Calu3 (cell line): ENCODE data around the gene DYNC2H1. TPM values are rescaled to one million over a fixed set of nuclear protein-coding genes. Genes with fewer than 3 reads are reported as not detected.

ENCODE experiments used
- BruUV-seq: library from RNA; stranded (reverse); fragments of 400-500 nt; replicated peaks from 2 replicates; lab custom pipeline; 2021; lab: Mats Ljungman, UMichigan
- CTCF ChIA-PET: fragments of 300-600 bp; sonication (Branson Sonifier 250); formaldehyde crosslinking; loops from one replicate; lab custom pipeline; 2022; ENCODE audit warnings: antibody characterized with exemption; lab: Charles Lee
- DNase-seq: peaks from one replicate; pipeline ENCODE4 v3.0.0; 2022
- H3K27ac Mint-ChIP-seq: one replicate; pipeline ENCODE4 v1.8.0; 2022; ENCODE audit warnings: mixed read lengths; ENCODE audit not compliant: unreplicated experiment
- H3K27me3 Mint-ChIP-seq: one replicate; pipeline ENCODE4 v1.8.0; 2022; ENCODE audit warnings: mixed read lengths; ENCODE audit not compliant: unreplicated experiment
- H3K36me3 Mint-ChIP-seq: one replicate; pipeline ENCODE4 v1.8.0; 2022; ENCODE audit warnings: mild to moderate bottlenecking, moderate library complexity, mixed read lengths; ENCODE audit not compliant: insufficient read depth, unreplicated experiment
- H3K4me1 Mint-ChIP-seq: one replicate; pipeline ENCODE4 v1.8.0; 2022; ENCODE audit warnings: mild to moderate bottlenecking, low read depth, mixed read lengths; ENCODE audit not compliant: unreplicated experiment
- H3K4me3 Mint-ChIP-seq: one replicate; pipeline ENCODE4 v1.8.0; 2022; ENCODE audit warnings: mild to moderate bottlenecking, low read depth, moderate library complexity, mixed read lengths; ENCODE audit not compliant: unreplicated experiment
- H3K9me3 Mint-ChIP-seq: one replicate; pipeline ENCODE4 v1.8.0; 2022; ENCODE audit warnings: low read depth, mixed read lengths; ENCODE audit not compliant: unreplicated experiment
- CTCF ChIP-seq: fragments of 200-600 bp; IDR thresholded peaks from one replicate; pipeline ENCODE4 v1.8.0; 2022; ENCODE audit warnings: antibody characterized with exemption; ENCODE audit not compliant: unreplicated experiment
- intact Hi-C: fragments of 100-400 bp; cut with micrococcal nuclease; formaldehyde crosslinking; loops from one replicate; pipeline ENCODE4 v1.10.0; 2022; ENCODE audit not compliant: unreplicated experiment
- total RNA-seq: library from RNA; stranded (reverse); gene quantifications from 2 replicates; pipeline ENCODE4 v1.2.3, GENCODE V29; 2022

The DYNC2H1 gene
- total RNA-seq, 1 experiment from 2014 or later = 3.4 TPM

GRCh38 chr11:103488579-103488978, 379.4 kb downstream of the DYNC2H1 start:
- H3K4me3 Mint-ChIP-seq = no peak overlapping the region
- CTCF ChIA-PET = no interaction called here
- H3K27ac Mint-ChIP-seq = no peak overlapping the region
- H3K36me3 Mint-ChIP-seq = no peaks in the 10 kb centered on the region
- H3K4me1 Mint-ChIP-seq = no peaks in the 10 kb centered on the region
- H3K9me3 Mint-ChIP-seq = no peaks in the 10 kb centered on the region
- H3K27me3 Mint-ChIP-seq = no peaks in the 10 kb centered on the region
- BruUV-seq = no TSS peak
- intact Hi-C loops = no loop called here
- TF ChIP-seq CTCF = no peak
- DNase-seq = no peak

GRCh38 chr11:103491777-103492176, 382.6 kb downstream of the DYNC2H1 start:
- Mint-ChIP-seq H3K9me3 (no peaks in the 10 kb centered on the region), H3K27me3 (no peaks in the 10 kb centered on the region), H3K4me1 (no peaks in the 10 kb centered on the region), H3K27ac (no peak overlapping the region), H3K36me3 (no peaks in the 10 kb centered on the region), H3K4me3 (no peak overlapping the region)
- no peak for TF ChIP-seq CTCF
- no TSS peak for BruUV-seq
- CTCF ChIA-PET = no interaction called here
- DNase-seq = no peak
- intact Hi-C loops = no loop called here

GRCh38 chr11:103494491-103494890, 385.3 kb downstream of the DYNC2H1 start:
- Mint-ChIP-seq H3K36me3 (no peaks in the 10 kb centered on the region), H3K9me3 (no peaks in the 10 kb centered on the region), H3K27ac (no peak overlapping the region), H3K4me1 (no peaks in the 10 kb centered on the region), H3K4me3 (no peak overlapping the region), H3K27me3 (no peaks in the 10 kb centered on the region)
- intact Hi-C loops = no loop called here
- BruUV-seq = no TSS peak
- no peak for DNase-seq
- TF ChIP-seq CTCF = no peak
- CTCF ChIA-PET = no interaction called here

GRCh38 chr11:103497268-103497667, 388.0 kb downstream of the DYNC2H1 start:
- CTCF ChIA-PET = no interaction called here
- Mint-ChIP-seq H3K36me3 (no peaks in the 10 kb centered on the region), H3K4me3 (no peak overlapping the region), H3K27ac (no peak overlapping the region), H3K27me3 (no peaks in the 10 kb centered on the region), H3K4me1 (no peaks in the 10 kb centered on the region), H3K9me3 (no peaks in the 10 kb centered on the region)
- intact Hi-C loops = no loop called here
- no TSS peak for BruUV-seq
- no peak for DNase-seq
- TF ChIP-seq CTCF = no peak
